ENCODE data around the gene HOXA3. TPM values are rescaled to one million over a fixed set of nuclear protein-coding genes. Genes with fewer than 3 reads are reported as not detected.

HOXA3 gene
- total and polyA plus RNA-seq, 10 donors, result 0.51 to 6.1 (median 1.7) TPM

DNA sequence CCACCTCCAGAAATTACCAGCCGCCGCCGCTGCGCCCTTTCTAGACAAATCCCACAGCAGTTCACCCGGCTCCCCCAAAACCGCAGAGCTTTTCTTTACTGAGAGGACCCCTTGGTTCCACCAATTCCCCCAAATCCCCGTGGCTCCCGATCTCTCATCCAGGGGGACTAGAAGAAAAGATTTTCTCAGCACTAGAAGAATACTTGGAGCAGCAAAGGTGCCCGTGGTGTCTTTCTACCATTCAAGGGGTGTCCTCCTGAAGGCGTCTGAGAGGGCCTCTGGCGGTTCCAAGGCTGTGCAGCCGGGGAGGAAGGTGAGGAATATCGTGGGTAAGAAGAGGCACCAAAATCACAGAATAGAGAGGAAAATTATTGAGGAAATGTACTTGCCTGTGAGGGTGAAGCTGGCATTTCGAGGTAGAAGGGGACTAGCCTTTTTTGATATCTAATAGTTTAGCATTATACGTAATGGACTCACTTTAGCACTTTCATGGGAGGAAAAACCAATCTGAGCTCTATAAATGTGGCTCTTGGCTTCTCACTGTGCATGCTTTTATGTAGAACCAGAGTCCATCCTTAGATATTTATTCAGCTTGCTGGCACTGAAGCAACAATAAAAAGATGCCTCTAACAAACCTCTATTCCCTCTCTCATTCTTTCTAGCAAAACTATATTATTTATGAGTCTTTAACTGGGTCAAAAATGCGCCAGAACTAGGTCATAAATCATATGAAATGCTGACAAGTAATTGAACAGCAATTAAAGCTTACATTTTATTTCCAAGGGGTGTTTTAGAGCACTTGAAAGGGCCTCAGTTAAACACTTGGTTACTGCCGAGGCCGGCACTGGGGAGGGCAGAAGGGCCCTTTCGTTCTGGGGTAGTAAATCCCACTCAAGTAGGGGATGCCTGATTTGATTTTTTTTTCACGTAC, 36.1 kb downstream of the HOXA3 start:
- Histone ChIP-seq H3K4me1 (peaks cover 0 to 55% (median 24%) of the 10 kb centered on the region in 6 donors), H3K36me3 (no peaks in the 10 kb centered on the region), H3K9me3 (no peaks in the 10 kb centered on the region), H3K27ac (peak overlapping the region in 7 of 8 donors; percentile 63 to 89 (median 71)), H3K27me3 (replicated peaks in 1 of 7) (no peaks in the 10 kb centered on the region), H3K4me3 (peak overlapping the region in 5 of 8 donors; percentile 23 to 59 (median 27))
- TF ChIP-seq POLR2AphosphoS5 (IDR thresholded peaks at IDR 0.05), result no peak
- no peak for TF ChIP-seq POLR2A (IDR thresholded peaks at IDR 0.05)
- no peak for TF ChIP-seq CTCF (IDR thresholded peaks at IDR 0.05 in 8 of 11, conservative IDR thresholded peaks at IDR 0.05 in 3 of 11)
- intact Hi-C loops (cut with DNase I; ENCODE audit: low total_unique reads), result loop anchor here (10.0 kb wide), 1 partner anchor 361 kb away; no protein-coding TSS in a partner anchor
- no peak for DNase-seq
- WGBS, 5 donors, result 63 to 85% (median 72%) methylated on average over 20 of the region's 20 CpGs

DNA sequence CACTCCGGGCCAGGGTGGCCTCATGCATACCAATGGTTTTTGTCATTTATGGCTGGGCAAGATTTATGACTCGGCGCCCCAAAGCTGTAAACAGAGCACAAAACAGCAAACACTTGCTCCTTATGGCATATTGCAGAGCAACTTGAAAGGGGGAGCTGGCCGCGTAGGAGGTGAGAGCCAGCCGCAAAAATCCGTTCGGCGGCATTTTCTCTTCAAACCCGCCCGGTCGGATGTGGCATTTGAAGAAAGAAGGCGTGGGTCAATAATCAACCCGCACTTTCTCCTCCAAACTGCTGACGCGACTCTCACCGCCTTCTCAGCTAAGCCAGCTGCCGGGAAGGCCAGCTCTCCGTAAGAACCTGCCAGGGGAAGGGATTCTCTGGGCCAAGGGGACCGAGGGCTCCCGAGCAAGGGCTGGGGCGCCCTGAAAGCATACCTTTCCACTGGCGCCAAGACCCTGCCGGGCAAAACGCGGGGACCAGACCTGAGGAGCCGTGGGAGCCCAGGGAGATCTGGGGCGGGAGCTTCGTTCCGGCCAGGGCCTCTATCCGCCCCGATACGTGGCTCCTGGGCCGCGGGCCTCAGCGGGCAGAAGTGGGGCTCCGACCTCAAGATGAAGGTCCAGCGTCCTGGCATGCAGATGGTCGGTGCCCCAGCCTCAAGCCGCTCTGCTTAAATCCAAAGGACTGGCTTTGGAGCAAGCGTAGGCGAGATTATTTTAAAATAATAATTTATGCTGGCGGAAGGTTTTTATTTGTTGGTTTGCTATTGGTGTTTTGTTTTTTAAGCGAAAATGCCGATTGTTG, 37.0 kb downstream of the HOXA3 start:
- TF ChIP-seq POLR2AphosphoS5 (IDR thresholded peaks at IDR 0.05) (peak in 1 of 3 donors; percentile 37), POLR2A (IDR thresholded peaks at IDR 0.05) (no peak), CTCF (IDR thresholded peaks at IDR 0.05 in 8 of 11, conservative IDR thresholded peaks at IDR 0.05 in 3 of 11) (no peak)
- peaks cover 0 to 62% (median 27%) of the 10 kb centered on the region in 6 donors for H3K4me1 ChIP-seq
- no peaks in the 10 kb centered on the region for H3K9me3 ChIP-seq
- no peak for DNase-seq
- peak overlapping the region; percentile 27 to 89 (median 71) for H3K27ac ChIP-seq
- H3K4me3 ChIP-seq, result peak overlapping the region in 6 of 8 donors; percentile 2 to 59 (median 25)
- 59 to 88% (median 75%) methylated on average over 42 to 45 of the region's 45 CpGs for WGBS, 5 donors
- H3K27me3 ChIP-seq (replicated peaks in 1 of 7), result no peaks in the 10 kb centered on the region
- H3K36me3 ChIP-seq, result no peaks in the 10 kb centered on the region
- intact Hi-C loops (cut with DNase I; ENCODE audit: low total_unique reads), result loop anchor here (10.0 kb wide), 1 partner anchor 361 kb away; no protein-coding TSS in a partner anchor

- WGBS, 5 donors, result 66 to 80% (median 78%) methylated on average over 6 of the region's 6 CpGs
- TF ChIP-seq CTCF (IDR thresholded peaks at IDR 0.05 in 8 of 11, conservative IDR thresholded peaks at IDR 0.05 in 3 of 11), result no peak
- TF ChIP-seq POLR2AphosphoS5 (IDR thresholded peaks at IDR 0.05), result no peak
- no peak for TF ChIP-seq POLR2A (IDR thresholded peaks at IDR 0.05)
- no peaks in the 10 kb centered on the region for H3K36me3 ChIP-seq
- intact Hi-C loops (cut with DNase I; ENCODE audit: low total_unique reads), result loop anchor here (10.0 kb wide), 1 partner anchor 360 kb away; no protein-coding TSS in a partner anchor
- no peak for DNase-seq
- peak overlapping the region in 7 of 8 donors; percentile 13 to 89 (median 71) for H3K27ac ChIP-seq
- H3K4me3 ChIP-seq, result peak overlapping the region in 5 of 8 donors; percentile 23 to 59 (median 26)
- H3K4me1 ChIP-seq, result peaks cover 0 to 68% (median 27%) of the 10 kb centered on the region in 6 donors
- no peaks in the 10 kb centered on the region for H3K27me3 ChIP-seq (replicated peaks in 1 of 7)
- H3K9me3 ChIP-seq, result no peaks in the 10 kb centered on the region
Observed at GRCh38 chr7:27114881-27115220, 37.5 kb downstream of the HOXA3 start.

Measured in spleen (tissue), 11 donors.